ENCODE results near the gene FANCB. TPM values are rescaled to one million over a fixed set of nuclear protein-coding genes. Genes with fewer than 3 reads are reported as not detected.

Gene FANCB
- total RNA-seq, 1 experiment from 2014 or later: 12.1 TPM

GRCh38 chrX:14864631-14865030, 8.2 kb downstream of the FANCB start:
- Histone ChIP-seq H3K79me1 (ENCODE audit: insufficient read depth, low read depth, low read length, poor library complexity, severe bottlenecking) (no peaks in the 10 kb centered on the region), H2BK120ac (ENCODE audit: low read depth, low read length, poor library complexity, severe bottlenecking) (no peak overlapping the region), H3K9me3 (ENCODE audit: control insufficient read depth, low read depth, low read length) (no peaks in the 10 kb centered on the region), H4K91ac (ENCODE audit: insufficient read length, low read depth, low read length) (no peak overlapping the region), H2BK5ac (ENCODE audit: insufficient read length, low read length) (no peak overlapping the region), H3K79me2 (ENCODE audit: insufficient read depth, low read length) (no peaks in the 10 kb centered on the region; the same call in 1 of the 2 replicates), H3K56ac (ENCODE audit: insufficient read length, low read depth, low read length) (no peak overlapping the region), H3K27me3 (ENCODE audit: insufficient read depth, low read length) (no peaks in the 10 kb centered on the region), H3K27ac (ENCODE audit: insufficient read length, low read depth, low read length) (no peak overlapping the region), H3K23ac (ENCODE audit: insufficient read length, low read depth, low read length) (no peak overlapping the region), H3T11ph (ENCODE audit: low read length) (no peak overlapping the region), H2BK12ac (ENCODE audit: insufficient read length, low read depth, low read length) (no peak overlapping the region), H3K4me1 (ENCODE audit: insufficient read depth, low read length) (no peaks in the 10 kb centered on the region), H4K8ac (replicated peaks; ENCODE audit: insufficient read length, low read depth, low read length) (no peak overlapping the region), H4K5ac (ENCODE audit: insufficient read length, low read depth, low read length) (no peak overlapping the region), H3K18ac (ENCODE audit: insufficient read length, low read depth, low read length) (no peak overlapping the region), H2AFZ (ENCODE audit: low read length) (no peak overlapping the region), H3K4ac (ENCODE audit: low read depth, low read length) (no peak overlapping the region), H3K23me2 (ENCODE audit: insufficient read length, low read depth, low read length, poor library complexity, severe bottlenecking) (no peaks in the 10 kb centered on the region), H4K20me1 (ENCODE audit: control insufficient read depth, insufficient read depth, insufficient read length) (no peaks in the 10 kb centered on the region), H3K14ac (ENCODE audit: insufficient read depth, low read length) (no peak overlapping the region), H3K4me2 (ENCODE audit: insufficient read depth, insufficient read length, low read length) (no peak overlapping the region), H3K9ac (ENCODE audit: extremely low read depth, insufficient read length, low read length) (no peak overlapping the region), H2BK15ac (ENCODE audit: low read depth, low read length) (no peak overlapping the region), H2BK20ac (ENCODE audit: low read depth, low read length, poor library complexity, severe bottlenecking) (no peak overlapping the region), H2AK5ac (ENCODE audit: insufficient read length, low read length) (no peak overlapping the region)
- no peak for DNase-seq
- no peak overlapping the region for H3K27ac Mint-ChIP-seq
- no peak for TF ChIP-seq CTCF (conservative IDR thresholded peaks at IDR 0.05)
- WGBS (ENCODE audit: extremely low coverage, insufficient read length, low lambda C conversion rate): no CpG with 5 or more reads among the region's 1 CpG
- H3K36me3 Mint-ChIP-seq (ENCODE audit: insufficient read depth in 1 of 3, low read depth in 3 of 3): peaks cover 26 to 30% (median 29%) of the 10 kb centered on the region in 3 experiments
- H3K4me1 Mint-ChIP-seq: peaks cover 2 to 5% of the 10 kb centered on the region in 2 experiments; a peak in 3 of 4 replicates
- H3K9me3 Mint-ChIP-seq: peaks cover 56 to 59% of the 10 kb centered on the region in 2 experiments
- no peak overlapping the region for H3K4me3 Mint-ChIP-seq
- no peaks in the 10 kb centered on the region for H3K27me3 Mint-ChIP-seq (ENCODE audit: low read depth)

All from H9 (cell line).